Activated CD8-positive, alpha-beta T cell treated with anti-CD3 and anti-CD28 coated beads for 36 hours (primary cell): ENCODE measurements around the gene SYCE1. TPM values are rescaled to one million over a fixed set of nuclear protein-coding genes. Genes with fewer than 3 reads are reported as not detected.
"Not testable (repeated sequence)": the region's sequence is repeated elsewhere in the genome, so short reads cannot be mapped to it uniquely, and the experiment has no call there.

ENCODE experiments used
- ATAC-seq: fragments of 200-7000 bp; cut with Tn5 transposase; one replicate; pipeline ENCODE4 v1.10.0; 2021; ENCODE audit warnings: mild to moderate bottlenecking, moderate library complexity
- CTCF ChIA-PET: fragments of 350-600 bp; sonication (Branson Sonifier 250); formaldehyde crosslinking; loops from one replicate; lab custom pipeline; 2021; ENCODE audit warnings: antibody characterized with exemption; lab: Charles Lee
- POLR2A ChIA-PET: fragments of 350-600 bp; sonication (Branson Sonifier 250); formaldehyde crosslinking; loops from one replicate; lab custom pipeline; 2021; ENCODE audit warnings: antibody characterized with exemption; lab: Charles Lee
- DNase-seq: peaks from one replicate; pipeline ENCODE4 v3.0.0-alpha.2; 2020
- H3K27ac Mint-ChIP-seq: one replicate; pipeline ENCODE4 v1.8.0; 2021; ENCODE audit warnings: mild to moderate bottlenecking, mixed read lengths
- H3K27me3 Mint-ChIP-seq: one replicate; pipeline ENCODE4 v1.8.0; 2021; ENCODE audit warnings: mixed read lengths
- H3K36me3 Mint-ChIP-seq: one replicate; pipeline ENCODE4 v1.8.0; 2021; ENCODE audit warnings: low read depth, mixed read lengths
- H3K4me1 Mint-ChIP-seq: one replicate; pipeline ENCODE4 v1.8.0; 2021; ENCODE audit warnings: low read depth, mixed read lengths
- H3K4me3 Mint-ChIP-seq: one replicate; pipeline ENCODE4 v1.8.0; 2021; ENCODE audit warnings: mild to moderate bottlenecking, moderate library complexity, mixed read lengths
- H3K9me3 Mint-ChIP-seq: one replicate; pipeline ENCODE4 v1.8.0; 2021; ENCODE audit warnings: mixed read lengths
- CTCF ChIP-seq: fragments of 200-600 bp; IDR thresholded peaks from one replicate; pipeline ENCODE4 v1.8.0; 2022; ENCODE audit warnings: antibody characterized with exemption, mild to moderate bottlenecking
- intact Hi-C: fragments of 100-400 bp; cut with micrococcal nuclease; formaldehyde crosslinking; loops from one replicate; pipeline ENCODE4 v1.10.0; 2022
- total RNA-seq, 2 experiments: library from RNA; stranded (reverse); gene quantifications; one replicate each; pipeline ENCODE4 v1.2.3, GENCODE V29; 2021

Gene SYCE1
- total RNA-seq, 2 experiments from 2014 or later = not detected

- intact Hi-C loops = no loop called here
- Mint-ChIP-seq H3K4me1 (no peaks in the 10 kb centered on the region), H3K27me3 (peaks cover 33% of the 10 kb centered on the region)
These were observed 43.5 kb upstream of the SYCE1 start for GRCh38 chr10:133608855-133609254.

GRCh38 chr10:133603434-133603833 is 38.1 kb upstream of the SYCE1 start:
- H3K9me3 Mint-ChIP-seq, ATAC-seq, intact Hi-C loops, H3K4me3 Mint-ChIP-seq, POLR2A ChIA-PET, DNase-seq, H3K27ac Mint-ChIP-seq, H3K36me3 Mint-ChIP-seq, H3K4me1 Mint-ChIP-seq: not testable (repeated sequence)
- CTCF ChIA-PET = interaction anchor here (0.9 kb wide), 1 partner anchor 111 kb away, joined by 3 read pairs; no protein-coding TSS in a partner anchor
- H3K27me3 Mint-ChIP-seq = peaks cover 44% of the 10 kb centered on the region

More at GRCh38 chr10:133608855-133609254, 43.5 kb upstream of the SYCE1 start:
- H3K36me3 Mint-ChIP-seq = no peaks in the 10 kb centered on the region
- no peak overlapping the region for H3K4me3 Mint-ChIP-seq
- H3K27ac Mint-ChIP-seq = no peak overlapping the region
- DNase-seq (no peak), ATAC-seq (no peak)
- H3K9me3 Mint-ChIP-seq = no peaks in the 10 kb centered on the region
- peak; percentile 63 for TF ChIP-seq CTCF
- ChIA-PET POLR2A (no interaction called here), CTCF (interaction anchor here (0.8 to 2.5 kb wide), 7 partner anchors 9 to 465 kb away, joined by 3 to 12 read pairs (median 4); no protein-coding TSS in a partner anchor)

- no peak for DNase-seq
- intact Hi-C loops = no loop called here
- POLR2A ChIA-PET = no interaction called here
- H3K9me3 Mint-ChIP-seq = no peaks in the 10 kb centered on the region
- CTCF ChIA-PET = no interaction called here
- peaks cover 35% of the 10 kb centered on the region for H3K27me3 Mint-ChIP-seq
- ATAC-seq = no peak
- no peak overlapping the region for H3K4me3 Mint-ChIP-seq
- H3K36me3 Mint-ChIP-seq = no peaks in the 10 kb centered on the region
- H3K4me1 Mint-ChIP-seq = no peaks in the 10 kb centered on the region
- H3K27ac Mint-ChIP-seq = no peak overlapping the region
- TF ChIP-seq CTCF = no peak
These were observed 35.3 kb upstream of the SYCE1 start for GRCh38 chr10:133600657-133601056.

GRCh38 chr10:133599869-133600268 is 34.5 kb upstream of the SYCE1 start:
- H3K4me1 Mint-ChIP-seq, POLR2A ChIA-PET, DNase-seq, intact Hi-C loops, H3K27ac Mint-ChIP-seq, H3K9me3 Mint-ChIP-seq, ATAC-seq, H3K36me3 Mint-ChIP-seq, H3K4me3 Mint-ChIP-seq: not testable (repeated sequence)
- CTCF ChIA-PET = interaction anchor here (2.7 kb wide), 1 partner anchor 9 kb away, joined by 12 read pairs; no protein-coding TSS in a partner anchor
- H3K27me3 Mint-ChIP-seq = peaks cover 38% of the 10 kb centered on the region

GRCh38 chr10:133592716-133593115 is 27.3 kb upstream of the SYCE1 start:
- DNase-seq (no peak), ATAC-seq (no peak)
- Mint-ChIP-seq H3K27me3 (peaks cover 23% of the 10 kb centered on the region), H3K27ac (no peak overlapping the region), H3K9me3 (no peaks in the 10 kb centered on the region), H3K36me3 (no peaks in the 10 kb centered on the region), H3K4me3 (no peak overlapping the region), H3K4me1 (no peaks in the 10 kb centered on the region)
- CTCF ChIA-PET = no interaction called here
- no peak for TF ChIP-seq CTCF
- intact Hi-C loops = no loop called here
- POLR2A ChIA-PET = no interaction called here

GRCh38 chr10:133590970-133591359 is 25.6 kb upstream of the SYCE1 start:
- intact Hi-C loops = no loop called here

More at GRCh38 chr10:133590970-133591359, 25.6 kb upstream of the SYCE1 start:
- ATAC-seq (no peak), DNase-seq (no peak)
- Mint-ChIP-seq H3K36me3 (no peaks in the 10 kb centered on the region), H3K27ac (no peak overlapping the region), H3K4me3 (no peak overlapping the region), H3K4me1 (no peaks in the 10 kb centered on the region), H3K9me3 (no peaks in the 10 kb centered on the region), H3K27me3 (peaks cover 18% of the 10 kb centered on the region)
- TF ChIP-seq CTCF = no peak
- ChIA-PET CTCF (no interaction called here), POLR2A (interaction anchor here (1.0 kb wide), 1 partner anchor 196 kb away, joined by 3 read pairs; no protein-coding TSS in a partner anchor)
